ENCODE measurements around the gene RHBDL1. TPM values are rescaled to one million over a fixed set of nuclear protein-coding genes. Genes with fewer than 3 reads are reported as not detected.
A peak's percentile ranks its signal among the peaks of the same experiment; 100 is the strongest.

The RHBDL1 gene
- total and polyA plus RNA-seq, 11 donors: 0.19 to 3.6 (median 1.8) TPM

DNA sequence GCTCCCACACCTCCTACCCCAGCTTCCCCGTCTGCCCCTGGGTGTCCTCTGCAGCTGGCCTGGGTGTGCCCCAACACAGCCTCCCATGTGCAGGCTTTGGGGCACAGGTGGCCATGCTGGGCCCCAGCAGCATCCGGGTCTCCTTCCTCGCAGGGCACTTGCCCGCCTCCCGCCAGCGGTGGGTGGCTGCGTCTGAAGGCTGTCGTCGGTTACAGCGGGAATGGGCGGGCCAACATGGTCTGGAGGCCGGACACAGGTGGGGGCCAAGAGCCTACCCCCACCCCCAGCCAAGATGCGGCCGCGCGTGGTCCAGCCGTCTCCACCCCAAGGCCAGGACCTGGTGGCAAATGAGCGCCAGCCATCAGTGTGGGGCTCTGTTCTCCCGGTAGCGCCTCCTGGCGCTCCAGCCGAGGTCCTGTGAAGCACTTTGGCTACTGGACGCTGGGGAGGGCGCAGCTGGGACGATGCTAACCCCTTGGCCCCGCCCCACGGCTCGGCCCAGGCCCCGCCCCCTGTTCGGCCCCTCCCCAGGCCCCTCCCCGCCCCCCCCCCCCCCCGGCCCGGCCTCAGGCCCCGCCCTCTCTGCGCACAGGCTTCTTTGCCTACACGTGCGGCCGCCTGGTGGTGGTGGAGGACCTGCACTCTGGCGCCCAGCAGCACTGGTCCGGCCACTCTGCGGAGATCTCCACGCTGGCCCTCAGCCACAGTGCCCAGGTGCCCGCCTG, 14.8 kb upstream of the RHBDL1 start:
- TF ChIP-seq POLR2A (IDR thresholded peaks at IDR 0.05): peak in 1 of 2 donors; percentile 49
- peak; percentile 36 to 78 (median 57) for TF ChIP-seq CTCF (IDR thresholded peaks at IDR 0.05)
- Histone ChIP-seq H3K36me3 (peaks cover 0 to 21% (median 0%) of the 10 kb centered on the region in 9 donors), H3K27ac (peak overlapping the region in 11 of 12 donors; percentile 3 to 80 (median 55)), H3K9me3 (no peaks in the 10 kb centered on the region), H3K4me3 (peak overlapping the region in 9 of 12 donors; percentile 11 to 42 (median 32)), H3K4me1 (peaks cover 0 to 16% (median 11%) of the 10 kb centered on the region in 12 donors), H3K27me3 (no peaks in the 10 kb centered on the region)
- peak; percentile 87 to 93 (median 92) for DNase-seq
- 11 to 18% (median 14%) methylated on average over 18 to 41 of the region's 43 CpGs for WGBS, 4 donors
- intact Hi-C loops (cut with DNase I): loop anchor here in 5 of 10 donors (2.0 to 10.0 kb wide), 6 partner anchors 78 to 266 kb away; partner anchors contain the start of genes NME4 (in 2 of the 5) and RAB11FIP3 (in 1 of the 5)
- peak; percentile 81 to 90 (median 82) for ATAC-seq

DNA sequence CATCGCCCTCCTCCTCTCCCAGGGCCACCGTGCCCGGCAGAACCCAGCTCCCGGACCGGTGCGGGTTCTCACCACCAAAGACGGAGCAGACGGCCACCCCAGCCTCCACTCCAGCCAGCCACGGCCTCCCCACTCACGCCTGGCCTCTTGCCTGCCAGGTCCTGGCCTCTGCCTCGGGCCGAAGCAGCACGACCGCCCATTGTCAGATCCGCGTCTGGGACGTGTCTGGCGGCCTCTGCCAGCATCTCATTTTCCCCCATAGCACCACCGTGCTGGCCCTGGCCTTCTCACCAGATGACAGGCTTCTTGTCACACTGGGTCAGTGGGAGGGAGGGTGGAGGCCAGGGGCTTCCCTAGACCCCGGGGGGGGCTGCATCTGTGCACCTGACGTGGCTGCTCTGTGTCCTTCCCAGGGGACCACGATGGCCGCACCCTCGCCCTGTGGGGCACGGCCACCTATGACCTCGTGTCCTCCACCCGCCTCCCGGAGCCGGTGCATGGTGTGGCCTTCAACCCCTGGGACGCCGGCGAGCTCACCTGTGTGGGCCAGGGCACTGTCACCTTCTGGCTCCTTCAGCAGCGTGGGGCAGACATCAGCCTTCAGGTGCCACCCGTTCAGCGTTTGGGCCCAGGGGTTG, 14.2 kb upstream of the RHBDL1 start:
- peaks cover 0 to 16% (median 11%) of the 10 kb centered on the region in 12 donors for H3K4me1 ChIP-seq
- H3K27me3 ChIP-seq: no peaks in the 10 kb centered on the region
- whole genome bisulfite sequencing, 4 donors: 56 to 74% (median 60%) methylated on average over 16 to 35 of the region's 35 CpGs
- H3K36me3 ChIP-seq: peaks cover 0 to 15% (median 0%) of the 10 kb centered on the region in 9 donors
- peak overlapping the region in 9 of 12 donors; percentile 27 to 78 (median 52) for H3K27ac ChIP-seq
- peak overlapping the region in 5 of 12 donors; percentile 10 to 38 (median 24) for H3K4me3 ChIP-seq
- DNase-seq (no peak), ATAC-seq (peak in 3 of 4 donors; percentile 2)
- TF ChIP-seq CTCF (IDR thresholded peaks at IDR 0.05): no peak
- TF ChIP-seq POLR2A (IDR thresholded peaks at IDR 0.05): no peak
- no peaks in the 10 kb centered on the region for H3K9me3 ChIP-seq
- intact Hi-C loops (cut with DNase I): loop anchor here in 5 of 10 donors (2.0 to 10.0 kb wide), 6 partner anchors 79 to 267 kb away; partner anchors contain the start of genes NME4 (in 2 of the 5) and RAB11FIP3 (in 1 of the 5)

GRCh38 chr16:662095-662494, 13.4 kb upstream of the RHBDL1 start:
- no peak for ATAC-seq
- intact Hi-C loops (cut with DNase I): loop anchor here in 4 of 10 donors (5.0 to 10.0 kb wide), 4 partner anchors 80 to 267 kb away; partner anchors contain the start of genes NME4 (in 2 of the 4) and RAB11FIP3 (in 1 of the 4)
- WGBS, 4 donors: 88 to 96% (median 94%) methylated on average over 3 to 19 of the region's 19 CpGs
- Histone ChIP-seq H3K4me1 (peaks cover 0 to 19% (median 11%) of the 10 kb centered on the region in 12 donors), H3K9me3 (no peaks in the 10 kb centered on the region), H3K4me3 (no peak overlapping the region), H3K27me3 (no peaks in the 10 kb centered on the region), H3K36me3 (peaks cover 0 to 7% (median 0%) of the 10 kb centered on the region in 9 donors), H3K27ac (no peak overlapping the region)
- DNase-seq: no peak
- TF ChIP-seq CTCF (IDR thresholded peaks at IDR 0.05) (no peak), POLR2A (IDR thresholded peaks at IDR 0.05) (no peak)
